ENCODE measurements around the gene PLIN3.

DNA sequence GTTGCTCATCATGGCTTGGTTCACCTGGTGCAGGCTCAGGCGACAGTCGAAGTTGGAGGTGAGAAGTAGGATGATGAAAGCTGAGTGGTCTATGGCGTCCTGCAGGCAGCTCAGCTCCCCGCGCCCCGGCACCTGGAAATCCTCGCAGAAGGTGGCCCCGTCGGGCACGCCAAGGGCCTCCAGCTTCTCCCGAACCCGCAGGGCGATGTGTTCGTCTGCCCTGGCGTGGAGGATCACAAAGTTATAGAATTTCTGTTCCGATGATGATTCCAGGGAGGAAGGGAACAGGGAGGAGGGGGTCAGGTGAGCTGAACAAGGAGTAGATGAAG, 50.6 kb downstream of the PLIN3 start:
- TF ChIP-seq, protein P1, sequence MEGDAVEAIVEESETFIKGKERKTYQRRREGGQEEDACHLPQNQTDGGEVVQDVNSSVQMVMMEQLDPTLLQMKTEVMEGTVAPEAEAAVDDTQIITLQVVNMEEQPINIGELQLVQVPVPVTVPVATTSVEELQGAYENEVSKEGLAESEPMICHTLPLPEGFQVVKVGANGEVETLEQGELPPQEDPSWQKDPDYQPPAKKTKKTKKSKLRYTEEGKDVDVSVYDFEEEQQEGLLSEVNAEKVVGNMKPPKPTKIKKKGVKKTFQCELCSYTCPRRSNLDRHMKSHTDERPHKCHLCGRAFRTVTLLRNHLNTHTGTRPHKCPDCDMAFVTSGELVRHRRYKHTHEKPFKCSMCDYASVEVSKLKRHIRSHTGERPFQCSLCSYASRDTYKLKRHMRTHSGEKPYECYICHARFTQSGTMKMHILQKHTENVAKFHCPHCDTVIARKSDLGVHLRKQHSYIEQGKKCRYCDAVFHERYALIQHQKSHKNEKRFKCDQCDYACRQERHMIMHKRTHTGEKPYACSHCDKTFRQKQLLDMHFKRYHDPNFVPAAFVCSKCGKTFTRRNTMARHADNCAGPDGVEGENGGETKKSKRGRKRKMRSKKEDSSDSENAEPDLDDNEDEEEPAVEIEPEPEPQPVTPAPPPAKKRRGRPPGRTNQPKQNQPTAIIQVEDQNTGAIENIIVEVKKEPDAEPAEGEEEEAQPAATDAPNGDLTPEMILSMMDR (IDR thresholded peaks at IDR 0.05): no peak
- TF ChIP-seq EP300 (IDR thresholded peaks at IDR 0.05) (no peak), POLR2AphosphoS5 (IDR thresholded peaks at IDR 0.05) (no peak), POLR2A (IDR thresholded peaks at IDR 0.05) (no peak)
